H1 (cell line): Measurements from ENCODE around the gene NFKB1. TPM values are rescaled to one million over a fixed set of nuclear protein-coding genes. Genes with fewer than 3 reads are reported as not detected.

Experiments
- polyA plus RNA-seq, 7 experiments: library from polyadenylated mRNA; depleted of rRNA in 3 of 7; stranded (reverse) in 5 of 7; unstranded in 2 of 7; fragments of >200 nt in 5 of 7; fragments of 200-250 nt in 2 of 7; gene quantifications; 1 replicate in 5 of 7; 2 replicates in 1 of 7; 4 replicates in 1 of 7; pipeline versions ENCODE4 v1.2.1 to v1.2.3, GENCODE V29; 2011 to 2013; ENCODE audit warnings: missing spikeins in 2 of 7, mixed read lengths in 2 of 7
- total RNA-seq: library from RNA; stranded (reverse); fragmentation: NEBNext Ultra II Directional; extraction: Animal tissue kit (Norgen Biotek cat#: 25700); gene quantifications from 2 replicates; pipeline ENCODE4 v1.2.1, GENCODE V29; 2021
- TF ChIP-seq, protein P1 (sequence below): IDR thresholded peaks from 2 replicates; pipeline ENCODE4 v1.6.1; 2011; ENCODE audit warnings: low read length, improper control_type of control experiment

Gene NFKB1
- total and polyA plus RNA-seq, 2 of the 8 experiments (the other 6 are each of a cell fraction or from before 2014, with no cell fraction given): 2.9 to 6.8 TPM

- TF ChIP-seq, protein P1, sequence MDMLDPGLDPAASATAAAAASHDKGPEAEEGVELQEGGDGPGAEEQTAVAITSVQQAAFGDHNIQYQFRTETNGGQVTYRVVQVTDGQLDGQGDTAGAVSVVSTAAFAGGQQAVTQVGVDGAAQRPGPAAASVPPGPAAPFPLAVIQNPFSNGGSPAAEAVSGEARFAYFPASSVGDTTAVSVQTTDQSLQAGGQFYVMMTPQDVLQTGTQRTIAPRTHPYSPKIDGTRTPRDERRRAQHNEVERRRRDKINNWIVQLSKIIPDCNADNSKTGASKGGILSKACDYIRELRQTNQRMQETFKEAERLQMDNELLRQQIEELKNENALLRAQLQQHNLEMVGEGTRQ: no peak
These were observed 77.7 kb downstream of the NFKB1 start (continued) for GRCh38 chr4:102578819-102579218.
